HCT116 (cell line): ENCODE measurements around the gene PC. TPM values are rescaled to one million over a fixed set of nuclear protein-coding genes. Genes with fewer than 3 reads are reported as not detected.

Source experiments
- ATAC-seq: fragments of 200-7000 bp; cut with Tn5 transposase; 2 replicates; pipeline ENCODE4 v1.9.1; 2020; ENCODE audit warnings: mild to moderate bottlenecking, moderate library complexity
- BruUV-seq: library from RNA; stranded (reverse); fragments of 400-500 nt; replicated peaks from 2 replicates; lab custom pipeline; 2021; lab: Mats Ljungman, UMichigan
- CTCF ChIA-PET: fragments of 300-600 bp; sonication (Branson Sonifier 250); formaldehyde crosslinking; loops from one replicate; lab custom pipeline; 2021; ENCODE audit warnings: antibody characterized with exemption; lab: Charles Lee
- POLR2A ChIA-PET: fragments of 300-600, 350-600 bp; sonication (Branson Sonifier 250); formaldehyde crosslinking; loops from one replicate; lab custom pipeline; 2021; ENCODE audit warnings: antibody characterized with exemption; lab: Charles Lee
- RAD21 ChIA-PET, 2 experiments: fragments of 300-600 bp; sonication (Branson Sonifier 250); formaldehyde crosslinking; loops; one replicate each; lab custom pipeline; 2023; ENCODE audit warnings: low total read pairs in 2 of 2; ENCODE audit not compliant: uncharacterized antibody in 2 of 2, unreplicated experiment in 2 of 2, low non-redundant PET in 1 of 2; lab: Charles Lee
- DNase-seq: peaks from one replicate; pipeline ENCODE4 v3.0.0-alpha.2; 2010; ENCODE audit warnings: low read depth, low spot score
- H2AFZ ChIP-seq: fragments of 200-600 bp; shearing (Covaris generic), sonication (generic); 2 replicates; pipeline ENCODE4 v1.6.1; 2017; ENCODE audit warnings: low read depth, mixed run types, mixed read lengths, antibody characterized with exemption, low read length; ENCODE audit not compliant: poor library complexity, severe bottlenecking
- H3K27ac ChIP-seq: 2 replicates; pipeline ENCODE4 v1.5.1; 2012; ENCODE audit warnings: low read depth, low read length
- H3K27me3 ChIP-seq: fragments of 200-600 bp; sonication (generic); 2 replicates; pipeline ENCODE4 v1.6.1; 2016; ENCODE audit warnings: mixed run types, low read length, mixed read lengths; ENCODE audit not compliant: insufficient read depth
- H3K36me3 ChIP-seq, 2 experiments: fragments of 200-500 bp in 1 of 2; fragments of 200-600 bp in 1 of 2; sonication (Bioruptor generic) in 1 of 2; sonication (generic) in 1 of 2; 2 replicates each; pipeline versions ENCODE4 v1.5.1 to v1.6.1; 2014 to 2016; ENCODE audit warnings: low read length in 2 of 2, inconsistent platforms in 1 of 2, mixed read lengths in 1 of 2, mixed run types in 1 of 2; ENCODE audit not compliant: insufficient read depth in 2 of 2, control insufficient read depth in 1 of 2
- H3K4me1 ChIP-seq, 2 experiments: fragments of 200-600 bp in 1 of 2; sonication (generic) in 1 of 2; 2 replicates each; pipeline versions ENCODE4 v1.5.1 to v1.6.1; 2012 to 2017; ENCODE audit warnings: low read length in 2 of 2, inconsistent platforms in 1 of 2, mild to moderate bottlenecking in 1 of 2, mixed read lengths in 1 of 2, mixed run types in 1 of 2, moderate library complexity in 1 of 2; ENCODE audit not compliant: insufficient read depth in 2 of 2, control insufficient read depth in 1 of 2
- H3K4me2 ChIP-seq: fragments of 200-600 bp; sonication (generic); 2 replicates; pipeline ENCODE4 v1.6.1; 2017; ENCODE audit warnings: mixed run types, low read length, mixed read lengths
- H3K4me3 ChIP-seq, 2 experiments: fragments of 200-600 bp in 1 of 2; sonication (generic) in 1 of 2; replicated peaks in 1 of 2; 2 replicates each; pipeline ENCODE4 v1.5.1; 2011 to 2016; ENCODE audit warnings: low read length in 2 of 2, control low read depth in 1 of 2, low read depth in 1 of 2, mild to moderate bottlenecking in 1 of 2, mixed read lengths in 1 of 2, mixed run types in 1 of 2
- H3K79me2 ChIP-seq: fragments of 200-600 bp; sonication (generic); 2 replicates; pipeline ENCODE4 v1.6.1; 2017; ENCODE audit warnings: mild to moderate bottlenecking, mixed run types, low read length, moderate library complexity, mixed read lengths; ENCODE audit not compliant: insufficient read depth
- H3K9ac ChIP-seq: fragments of 200-600 bp; sonication (generic); 2 replicates; pipeline ENCODE4 v1.6.1; 2016; ENCODE audit warnings: low read length, mixed read lengths
- H3K9me2 ChIP-seq: fragments of 200-600 bp; sonication (generic), shearing (Covaris generic); 2 replicates; pipeline ENCODE4 v1.6.1; 2017; ENCODE audit warnings: mixed run types, mild to moderate bottlenecking, moderate library complexity; ENCODE audit not compliant: insufficient read depth
- H3K9me3 ChIP-seq, 2 experiments: fragments of 200-500 bp in 1 of 2; fragments of 200-600 bp in 1 of 2; sonication (Bioruptor generic) in 1 of 2; sonication (generic) in 1 of 2; 2 replicates each; pipeline ENCODE4 v1.6.1; 2014 to 2017; ENCODE audit warnings: low read length in 2 of 2, mixed read lengths in 2 of 2, inconsistent platforms in 1 of 2, low read depth in 1 of 2, mild to moderate bottlenecking in 1 of 2, mixed run types in 1 of 2, moderate library complexity in 1 of 2; ENCODE audit not compliant: control insufficient read depth in 1 of 2, insufficient read depth in 1 of 2
- H4K20me1 ChIP-seq: fragments of 200-600 bp; sonication (generic), shearing (Covaris generic); 2 replicates; pipeline ENCODE4 v1.6.1; 2017; ENCODE audit warnings: mixed run types, mild to moderate bottlenecking, moderate library complexity; ENCODE audit not compliant: insufficient read depth
- CBX3 ChIP-seq: IDR thresholded peaks from 2 replicates; pipeline ENCODE4 v1.6.1; 2012; ENCODE audit warnings: low read depth
- CEBPB ChIP-seq: IDR thresholded peaks from 2 replicates; pipeline ENCODE4 v1.6.1; 2012; ENCODE audit warnings: low read depth
- EGR1 ChIP-seq: IDR thresholded peaks from 2 replicates; pipeline ENCODE4 v1.6.1; 2012; ENCODE audit warnings: low read depth
- EZH2 ChIP-seq: fragments of 200-600 bp; sonication (generic); IDR thresholded peaks from 2 replicates; pipeline ENCODE4 v1.6.1; 2017; ENCODE audit warnings: antibody characterized with exemption, mixed run types
- JUND ChIP-seq: IDR thresholded peaks from 2 replicates; pipeline ENCODE4 v1.6.1; 2012
- POLR2A ChIP-seq: IDR thresholded peaks from 2 replicates; pipeline ENCODE4 v1.7.0; 2011; ENCODE audit warnings: borderline replicate concordance; ENCODE audit not compliant: insufficient read depth, insufficient read length; ENCODE audit errors: extremely low read depth
- POLR2AphosphoS5 ChIP-seq: IDR thresholded peaks from 2 replicates; pipeline ENCODE4 v1.6.1; 2011; ENCODE audit warnings: mild to moderate bottlenecking, low read depth, low read length, moderate library complexity
- REST ChIP-seq: IDR thresholded peaks from 2 replicates; pipeline ENCODE4 v1.6.1; 2012; ENCODE audit warnings: low read depth
- SP1 ChIP-seq: IDR thresholded peaks from 2 replicates; pipeline ENCODE4 v1.6.1; 2012; ENCODE audit warnings: low read depth
- SRF ChIP-seq: IDR thresholded peaks from 2 replicates; pipeline ENCODE4 v1.6.1; 2012; ENCODE audit warnings: low read depth
- YY1 ChIP-seq: IDR thresholded peaks from 2 replicates; pipeline ENCODE4 v1.6.1; 2011; ENCODE audit warnings: low read length, low read depth, moderate library complexity, mild to moderate bottlenecking; ENCODE audit not compliant: insufficient replicate concordance; ENCODE audit errors: extremely low read depth
- ZFX ChIP-seq: fragments of 450-650 bp; IDR thresholded peaks from 2 replicates; pipeline ENCODE4 v1.6.1; 2017
- intact Hi-C: fragments of 100-400 bp; cut with micrococcal nuclease; formaldehyde crosslinking; loops from 2 replicates; pipeline ENCODE4 v1.10.0; 2022
- total RNA-seq: library from RNA; stranded (reverse); gene quantifications from one replicate; pipeline ENCODE4 v1.2.1, GENCODE V29; 2021; ENCODE audit not compliant: unreplicated experiment
- TF ChIP-seq, protein P1 (sequence below): IDR thresholded peaks from 2 replicates; pipeline ENCODE4 v1.6.1; 2012
- TF ChIP-seq, protein P2 (sequence below): IDR thresholded peaks from 2 replicates; pipeline ENCODE4 v1.6.1; 2011; ENCODE audit warnings: mild to moderate bottlenecking, low read length, moderate library complexity; ENCODE audit not compliant: insufficient replicate concordance; ENCODE audit errors: extremely low read depth

PC gene
- total RNA-seq, 1 experiment from 2014 or later: 24.1 TPM

GRCh38 chr11:66862559-66863037, 95.6 kb downstream of the PC start:
- Histone ChIP-seq H3K4me1 (peaks cover 2 to 13% of the 10 kb centered on the region in 2 experiments; a peak in 3 of 4 replicates), H3K27me3 (no peaks in the 10 kb centered on the region), H3K4me3 (no peak overlapping the region), H3K27ac (no peak overlapping the region), H3K79me2 (peaks cover 19% of the 10 kb centered on the region; the same call in 1 of the 2 replicates), H2AFZ (no peak overlapping the region), H3K9ac (no peak overlapping the region), H4K20me1 (no peaks in the 10 kb centered on the region), H3K36me3 (peaks cover 0 to 4% of the 10 kb centered on the region in 2 experiments; a peak in 1 of 4 replicates), H3K4me2 (no peak overlapping the region), H3K9me3 (no peaks in the 10 kb centered on the region), H3K9me2 (no peaks in the 10 kb centered on the region)
- POLR2A ChIA-PET: no interaction called here
- no TSS peak for BruUV-seq
- TF ChIP-seq SP1 (no peak), POLR2AphosphoS5 (no peak)
- RAD21 ChIA-PET: no interaction called here
- CTCF ChIA-PET: no interaction called here
- no peak for DNase-seq
- ATAC-seq: no peak
- intact Hi-C loops: no loop called here

DNA sequence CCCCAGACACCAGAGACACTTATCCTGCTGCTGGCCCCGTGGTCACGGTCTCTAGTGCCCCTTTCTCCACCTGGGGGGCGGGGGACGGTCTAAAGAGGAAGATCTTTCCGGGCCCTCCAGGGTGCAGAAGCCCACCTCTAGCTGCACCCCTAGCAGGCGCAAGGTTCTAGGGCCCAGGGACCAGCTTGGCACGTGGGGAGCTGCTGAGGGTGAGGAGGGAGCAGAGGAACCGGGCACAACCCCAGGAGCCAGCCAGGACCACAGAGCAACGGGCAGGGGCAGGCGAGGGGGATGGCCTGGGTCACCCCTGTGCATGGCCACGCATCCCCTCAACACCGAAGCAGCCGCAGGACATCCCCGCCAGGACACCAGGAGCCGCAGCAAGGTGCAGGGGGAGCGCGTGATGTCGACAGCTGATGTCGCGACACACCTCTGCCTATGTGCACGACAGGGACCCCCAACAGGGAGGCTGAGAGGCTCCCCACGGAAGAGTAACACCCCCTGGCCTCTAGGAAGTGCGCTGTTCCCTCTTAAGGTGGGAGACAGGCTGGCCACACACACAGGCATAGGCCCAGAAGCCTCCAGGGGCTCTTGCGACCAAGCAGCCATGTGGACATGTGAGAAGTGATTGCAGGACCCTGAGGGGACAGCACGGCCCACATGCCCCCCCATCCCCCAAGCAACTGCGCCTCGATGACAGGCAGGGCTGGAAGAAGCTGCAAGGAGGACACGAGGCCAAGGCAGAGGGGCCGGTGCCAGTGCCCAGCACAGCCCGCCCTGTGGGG, 96.2 kb downstream of the PC start:
- Histone ChIP-seq H3K9ac (no peak overlapping the region), H3K4me1 (peaks cover 4 to 10% of the 10 kb centered on the region in 2 experiments; a peak in 3 of 4 replicates), H3K27me3 (no peaks in the 10 kb centered on the region), H4K20me1 (no peaks in the 10 kb centered on the region), H3K4me2 (no peak overlapping the region), H3K9me3 (no peaks in the 10 kb centered on the region), H3K79me2 (peaks cover 23% of the 10 kb centered on the region), H3K9me2 (no peaks in the 10 kb centered on the region), H3K27ac (no peak overlapping the region), H2AFZ (no peak overlapping the region), H3K36me3 (peaks cover 0 to 4% of the 10 kb centered on the region in 2 experiments; a peak in 1 of 4 replicates), H3K4me3 (no peak overlapping the region)
- BruUV-seq: no TSS peak
- intact Hi-C loops: no loop called here
- ChIA-PET CTCF (no interaction called here), RAD21 (no interaction called here), POLR2A (no interaction called here)
- DNase-seq (no peak), ATAC-seq (no peak)
- no peak for TF ChIP-seq POLR2AphosphoS5
- no peak for TF ChIP-seq YY1
- no peak for TF ChIP-seq CEBPB
- no peak for TF ChIP-seq POLR2A
- TF ChIP-seq EGR1: no peak
- no peak for TF ChIP-seq REST
- TF ChIP-seq, protein P1, sequence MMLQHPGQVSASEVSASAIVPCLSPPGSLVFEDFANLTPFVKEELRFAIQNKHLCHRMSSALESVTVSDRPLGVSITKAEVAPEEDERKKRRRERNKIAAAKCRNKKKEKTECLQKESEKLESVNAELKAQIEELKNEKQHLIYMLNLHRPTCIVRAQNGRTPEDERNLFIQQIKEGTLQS: no peak
- TF ChIP-seq EZH2: no peak
- TF ChIP-seq SRF: no peak
- no peak for TF ChIP-seq SP1
- TF ChIP-seq JUND: no peak
- TF ChIP-seq CBX3: no peak
- TF ChIP-seq, protein P2, sequence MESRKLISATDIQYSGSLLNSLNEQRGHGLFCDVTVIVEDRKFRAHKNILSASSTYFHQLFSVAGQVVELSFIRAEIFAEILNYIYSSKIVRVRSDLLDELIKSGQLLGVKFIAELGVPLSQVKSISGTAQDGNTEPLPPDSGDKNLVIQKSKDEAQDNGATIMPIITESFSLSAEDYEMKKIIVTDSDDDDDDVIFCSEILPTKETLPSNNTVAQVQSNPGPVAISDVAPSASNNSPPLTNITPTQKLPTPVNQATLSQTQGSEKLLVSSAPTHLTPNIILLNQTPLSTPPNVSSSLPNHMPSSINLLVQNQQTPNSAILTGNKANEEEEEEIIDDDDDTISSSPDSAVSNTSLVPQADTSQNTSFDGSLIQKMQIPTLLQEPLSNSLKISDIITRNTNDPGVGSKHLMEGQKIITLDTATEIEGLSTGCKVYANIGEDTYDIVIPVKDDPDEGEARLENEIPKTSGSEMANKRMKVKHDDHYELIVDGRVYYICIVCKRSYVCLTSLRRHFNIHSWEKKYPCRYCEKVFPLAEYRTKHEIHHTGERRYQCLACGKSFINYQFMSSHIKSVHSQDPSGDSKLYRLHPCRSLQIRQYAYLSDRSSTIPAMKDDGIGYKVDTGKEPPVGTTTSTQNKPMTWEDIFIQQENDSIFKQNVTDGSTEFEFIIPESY: no peak
- TF ChIP-seq ZFX: no peak
